Measurements from ENCODE around the gene CHID1. TPM values are rescaled to one million over a fixed set of nuclear protein-coding genes. Genes with fewer than 3 reads are reported as not detected.

CHID1 gene
- total RNA-seq, 1 donor from 2014 or later, result 101 TPM

GRCh38 chr11:888310-889212 is 22.0 kb downstream of the CHID1 start:
- DNase-seq (ENCODE audit: low spot score), result no peak

DNA sequence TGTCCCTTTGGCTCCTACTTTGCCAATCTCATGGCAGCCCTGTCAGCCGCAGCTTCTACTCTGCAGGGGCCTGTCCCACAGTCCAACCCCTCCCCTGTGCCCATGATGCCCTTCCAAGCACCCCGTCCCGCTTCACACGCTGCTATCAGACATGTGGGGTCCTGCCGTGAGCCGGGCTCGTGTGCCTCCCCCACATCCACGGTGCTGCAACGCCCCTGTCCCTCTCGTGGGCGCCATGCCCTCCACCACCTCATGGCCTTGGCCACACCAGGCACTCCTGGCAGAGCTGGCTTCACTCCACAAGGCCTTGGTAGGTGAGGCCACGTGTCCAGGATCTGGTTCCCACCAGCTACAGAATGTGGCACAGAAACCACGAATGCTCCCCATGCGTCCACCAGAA is 23.0 kb downstream of the CHID1 start:
- no peak for DNase-seq (ENCODE audit: low spot score)

DNA sequence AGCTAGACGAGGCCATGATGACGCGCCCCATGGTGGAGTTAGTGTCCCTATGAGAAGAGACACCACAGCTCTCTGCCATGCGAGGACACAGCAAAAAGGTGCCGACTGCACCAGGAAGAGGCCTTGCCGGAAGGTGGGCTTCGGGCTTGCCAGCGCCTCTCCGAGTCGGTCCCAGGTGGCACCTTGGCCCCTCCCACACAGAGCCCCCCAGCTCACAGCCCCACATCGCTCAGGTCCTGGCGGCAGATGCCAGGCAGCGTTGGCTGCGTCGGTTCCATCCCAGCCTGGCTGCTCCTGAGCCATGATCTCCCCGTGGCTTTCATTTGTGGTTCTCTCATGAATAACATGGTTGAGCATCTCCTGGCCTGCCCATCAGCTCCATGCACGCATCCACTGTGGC is 24.0 kb downstream of the CHID1 start:
- no peak for DNase-seq (ENCODE audit: low spot score)

GRCh38 chr11:884578-885070 is 26.0 kb downstream of the CHID1 start:
- no peak for DNase-seq (ENCODE audit: low spot score)

DNA sequence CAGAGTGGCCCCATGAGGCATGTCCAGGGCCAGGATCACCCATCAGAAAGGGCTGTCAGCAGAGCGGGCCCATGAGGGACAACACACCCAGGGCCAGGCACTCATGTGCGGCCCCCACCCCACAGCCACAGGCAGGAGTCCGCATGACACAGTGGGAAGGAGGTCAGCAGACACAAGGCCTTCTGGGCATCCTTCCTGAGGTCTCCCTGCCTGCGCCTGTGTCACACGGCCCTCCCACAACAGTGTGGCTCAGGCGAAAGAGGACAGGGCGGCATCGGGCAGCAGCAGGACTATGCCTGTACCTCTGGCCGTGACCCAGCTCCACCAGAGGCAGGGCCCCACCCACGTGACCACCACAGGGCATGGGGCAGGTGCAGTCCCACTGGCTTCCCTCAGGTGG is 27.1 kb downstream of the CHID1 start:
- no peak for DNase-seq (ENCODE audit: low spot score)

GRCh38 chr11:882596-882995 is 28.0 kb downstream of the CHID1 start:
- DNase-seq (ENCODE audit: low spot score), result no peak

GRCh38 chr11:880447-880846 is 30.2 kb downstream of the CHID1 start:
- DNase-seq (ENCODE audit: low spot score), result no peak

- DNase-seq (ENCODE audit: low spot score), result no peak
Observed at GRCh38 chr11:877565-877964, 33.0 kb downstream of the CHID1 start.

- peak; percentile 25 for DNase-seq (ENCODE audit: low spot score)
Observed at GRCh38 chr11:876545-876944, 34.1 kb downstream of the CHID1 start.

- no peak for DNase-seq (ENCODE audit: low spot score)
Observed at GRCh38 chr11:875769-876301, 34.8 kb downstream of the CHID1 start.

GRCh38 chr11:875203-875602 is 35.4 kb downstream of the CHID1 start:
- DNase-seq (ENCODE audit: low spot score), result no peak

- DNase-seq (ENCODE audit: low spot score), result no peak
Observed at GRCh38 chr11:873706-874105, 36.9 kb downstream of the CHID1 start.

DNA sequence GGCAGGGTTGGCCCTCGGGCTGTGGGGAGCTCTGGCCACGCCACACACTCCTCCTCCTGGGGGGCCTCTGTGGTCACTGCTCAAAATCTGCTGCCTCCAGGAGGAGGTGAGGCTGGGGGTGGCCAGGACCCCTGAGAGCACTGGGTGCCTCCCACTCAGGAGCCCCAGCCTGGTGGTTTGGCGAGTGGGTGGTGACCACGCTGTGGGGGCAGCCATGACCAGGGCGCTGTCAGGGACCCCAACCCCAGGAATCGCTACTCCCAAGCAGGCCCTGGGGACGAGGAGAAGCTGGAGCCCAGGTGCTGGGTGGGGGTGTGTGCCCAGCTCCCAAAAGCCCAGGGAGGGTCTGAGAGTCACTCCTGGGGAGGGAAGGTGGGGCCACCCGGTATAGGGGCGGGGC is 37.8 kb downstream of the CHID1 start:
- no peak for DNase-seq (ENCODE audit: low spot score)

DNA sequence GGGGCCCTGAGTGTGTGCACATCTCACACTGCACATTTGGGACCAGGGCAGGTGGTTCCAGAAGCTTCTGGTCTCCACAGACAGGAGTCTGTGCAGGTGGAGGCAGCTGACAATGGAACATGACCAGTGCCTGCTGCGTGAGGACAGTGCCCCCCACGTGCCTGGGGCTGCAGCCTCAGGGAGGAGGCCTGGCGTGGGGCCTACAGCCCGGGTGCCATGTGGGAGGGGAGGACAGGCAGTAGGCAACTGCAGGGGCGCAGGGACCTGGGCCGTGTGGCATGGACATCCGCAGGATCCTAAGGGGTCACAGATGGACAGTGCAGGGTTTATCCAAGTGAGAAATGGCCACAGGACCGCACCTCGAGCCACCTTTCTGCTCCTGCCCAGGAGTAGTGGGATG is 39.1 kb downstream of the CHID1 start:
- DNase-seq (ENCODE audit: low spot score), result no peak

DNA sequence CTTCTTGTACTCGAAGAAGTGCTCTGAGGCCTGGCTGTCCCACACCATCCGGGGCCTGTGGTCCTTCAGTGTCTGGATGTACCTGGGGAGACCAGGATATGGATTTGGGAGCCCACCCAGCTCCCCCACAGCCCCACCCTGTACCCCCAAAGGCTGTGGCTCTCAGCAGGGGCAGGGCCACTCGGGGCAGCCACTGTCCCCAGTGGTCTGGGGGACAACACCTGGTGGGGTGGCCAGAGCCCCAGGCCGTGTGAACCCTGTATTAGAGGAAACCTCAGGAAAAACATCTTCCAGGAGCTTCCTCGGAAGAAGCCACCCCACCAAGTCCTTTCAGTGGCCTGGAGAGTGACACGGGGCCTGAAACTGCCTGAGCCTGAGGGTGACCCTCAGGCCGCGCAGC is 40.2 kb downstream of the CHID1 start:
- no peak for DNase-seq (ENCODE audit: low spot score)

- DNase-seq (ENCODE audit: low spot score), result no peak
Observed at GRCh38 chr11:870127-870413, 40.5 kb downstream of the CHID1 start.

DNA sequence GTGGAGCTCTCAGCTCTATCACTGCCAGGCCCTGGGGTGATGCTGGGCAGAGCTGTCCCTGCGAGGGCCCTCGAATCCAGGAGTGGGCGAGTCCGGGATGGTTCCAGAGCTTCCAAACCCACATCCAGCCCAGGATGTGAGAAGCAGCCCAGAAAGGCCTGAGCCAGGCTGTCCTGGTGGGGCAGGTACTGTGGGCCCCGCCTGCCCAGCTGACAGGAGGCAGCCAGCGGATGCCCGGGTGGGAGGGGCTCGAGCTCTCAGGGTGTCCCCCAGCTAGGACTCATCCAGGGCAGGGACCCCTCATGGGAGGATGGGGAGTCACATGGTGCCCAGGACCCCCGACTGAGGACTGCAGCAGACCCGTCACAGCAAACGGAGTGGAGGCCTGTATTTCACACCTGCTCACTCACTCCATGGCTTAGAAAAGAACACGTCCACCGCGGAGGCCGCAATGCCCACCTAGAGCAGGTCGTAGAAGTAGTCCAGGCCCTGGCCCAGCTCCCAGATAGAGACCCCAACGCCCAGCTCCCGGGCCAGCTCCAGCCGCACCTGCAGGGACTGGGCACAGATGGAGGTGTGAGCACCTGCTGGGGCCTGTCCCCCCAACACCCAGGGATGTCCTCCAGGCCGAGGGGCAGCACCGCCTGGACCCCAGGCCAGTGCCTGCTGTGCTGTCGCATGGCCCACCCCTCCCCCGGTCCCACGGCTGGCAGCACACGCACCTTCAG is 41.0 kb downstream of the CHID1 start:
- DNase-seq (ENCODE audit: low spot score), result no peak

DNA sequence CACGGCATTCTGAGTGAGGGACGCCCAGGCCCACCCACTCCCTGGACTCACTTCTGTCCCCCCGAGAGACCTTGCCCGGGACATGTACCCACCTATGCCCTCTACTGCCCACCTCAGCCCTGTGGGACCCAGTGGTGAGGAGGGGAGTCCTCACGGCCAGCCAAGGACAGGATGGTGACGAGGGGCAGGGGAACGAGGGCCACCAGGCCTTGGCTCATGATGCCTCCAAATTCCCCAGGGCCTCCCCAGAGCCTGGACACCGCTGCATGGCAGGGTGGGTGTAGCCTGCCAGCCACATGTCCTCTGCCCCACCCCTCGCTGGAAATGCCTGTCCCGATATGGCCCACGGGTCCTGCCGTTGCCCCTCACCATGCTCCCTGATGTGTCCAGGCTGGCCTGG is 41.8 kb downstream of the CHID1 start:
- DNase-seq (ENCODE audit: low spot score), result no peak

DNA sequence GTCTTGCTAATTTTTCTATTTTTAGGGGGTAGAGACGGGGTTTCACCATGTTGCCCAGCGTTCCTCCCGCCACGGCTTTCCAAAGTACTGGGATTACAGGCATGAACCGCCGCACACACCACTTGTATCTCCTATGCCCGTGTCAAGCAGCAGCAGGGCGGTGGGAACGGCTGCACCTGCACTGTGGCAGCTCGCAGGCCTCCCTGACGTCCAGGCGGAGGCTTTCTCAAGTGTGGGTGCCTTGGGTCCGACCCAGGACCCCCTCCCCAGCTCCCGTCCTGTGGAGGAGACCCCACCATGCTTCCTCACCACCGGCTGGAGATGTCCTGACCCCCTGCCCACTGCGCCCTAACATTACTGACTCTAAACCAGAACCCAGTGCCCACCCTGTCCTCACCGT is 42.2 kb downstream of the CHID1 start:
- no peak for DNase-seq (ENCODE audit: low spot score)

DNA sequence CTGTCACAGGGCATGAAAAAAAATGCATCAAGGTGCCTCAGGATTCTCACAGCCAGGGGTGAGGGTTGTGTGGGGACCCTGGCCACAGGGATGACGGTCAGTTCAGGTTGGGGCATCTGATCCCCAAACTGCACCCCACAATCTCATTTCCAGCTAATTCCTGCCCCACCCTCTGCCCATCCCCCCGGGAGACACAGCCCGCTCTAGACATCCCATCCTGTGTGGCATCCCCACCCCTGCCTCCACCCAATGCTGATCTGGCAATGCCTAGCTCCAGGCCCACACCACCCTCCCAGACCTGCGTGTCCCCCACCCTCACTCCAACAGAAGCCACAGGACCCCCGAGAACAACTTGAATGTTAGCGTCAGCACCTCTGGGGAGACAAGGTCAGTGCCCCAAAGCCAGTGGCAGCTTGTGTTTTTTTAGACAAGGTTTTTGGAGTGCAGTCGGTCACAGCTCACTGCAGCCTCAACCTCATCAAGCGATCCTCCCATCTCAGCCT is 42.7 kb downstream of the CHID1 start:
- DNase-seq (ENCODE audit: low spot score), result no peak

DNA sequence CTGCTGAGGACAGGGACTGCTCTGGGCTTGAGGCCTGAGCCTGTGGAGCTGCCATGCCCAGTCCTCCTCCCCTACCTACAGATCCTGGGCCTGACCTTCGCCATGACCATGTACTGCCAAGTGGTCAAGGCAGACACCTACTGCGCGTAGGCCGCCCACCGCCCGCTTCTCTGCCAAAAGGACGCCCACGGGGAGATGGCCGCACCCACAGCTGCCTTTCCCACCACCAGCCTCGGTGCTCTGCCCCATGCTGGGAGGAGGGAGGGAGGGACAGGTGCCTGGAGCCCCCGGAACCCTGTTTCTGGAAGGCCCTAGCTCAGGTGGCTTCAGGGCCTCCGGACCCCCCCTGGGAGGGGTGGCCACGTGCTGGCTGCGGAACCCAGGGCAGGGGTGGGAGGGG is 44.1 kb downstream of the CHID1 start:
- DNase-seq (ENCODE audit: low spot score), result no peak

DNA sequence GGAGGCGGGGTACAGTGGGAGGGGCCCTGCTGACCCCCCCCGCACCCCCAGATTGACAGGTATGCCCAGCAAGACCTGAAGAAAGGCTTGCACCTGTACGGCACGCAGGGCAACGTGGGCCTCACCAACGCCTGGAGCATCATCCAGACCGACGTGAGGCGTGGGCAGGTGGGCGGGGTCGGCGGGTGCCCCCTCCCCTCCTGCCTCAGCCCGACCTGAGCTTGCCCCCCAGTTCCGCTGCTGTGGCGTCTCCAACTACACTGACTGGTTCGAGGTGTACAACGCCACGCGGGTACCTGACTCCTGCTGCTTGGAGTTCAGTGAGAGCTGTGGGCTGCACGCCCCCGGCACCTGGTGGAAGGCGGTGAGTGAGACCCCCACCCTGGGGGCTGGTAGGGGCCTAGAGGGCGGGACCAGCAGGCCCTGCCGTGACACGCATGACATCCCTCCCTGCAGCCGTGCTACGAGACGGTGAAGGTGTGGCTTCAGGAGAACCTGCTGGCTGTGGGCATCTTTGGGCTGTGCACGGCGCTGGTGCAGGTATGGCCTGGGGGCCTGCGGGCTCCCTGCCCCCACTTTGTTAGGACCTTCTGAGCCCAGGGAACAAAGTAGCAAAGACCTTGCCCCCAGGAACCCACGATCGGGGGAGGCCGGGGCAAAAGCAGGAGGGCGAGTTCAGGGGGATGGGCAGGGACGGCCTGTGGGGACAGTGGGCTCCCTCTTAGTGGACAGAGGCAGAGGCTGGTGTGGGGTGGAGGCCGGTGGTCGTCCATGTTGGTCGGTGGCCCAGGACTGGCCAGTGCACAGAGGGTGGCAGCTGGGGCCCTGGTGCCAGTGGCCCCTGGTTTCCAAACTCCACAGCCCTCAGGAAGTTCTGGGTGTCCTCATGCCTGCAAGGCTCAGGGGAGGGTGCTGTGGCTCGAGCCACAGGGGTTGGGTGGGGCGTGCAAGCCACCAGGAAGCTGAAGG is 44.9 kb downstream of the CHID1 start:
- DNase-seq (ENCODE audit: low spot score), result no peak

Measured in mucosa of gallbladder (tissue), 1 donor.